Omental fat pad (tissue), 4 donors: Measurements from ENCODE around the gene ISM1. TPM values are rescaled to one million over a fixed set of nuclear protein-coding genes. Genes with fewer than 3 reads are reported as not detected.
A peak's percentile ranks its signal among the peaks of the same experiment; 100 is the strongest.

Experiments
- ATAC-seq: fragments of 150-250 bp; one replicate; pipeline ENCODE4 v1.9.1; 2016; ENCODE audit warnings: mild to moderate bottlenecking, moderate library complexity; ENCODE audit not compliant: low FRiP score
- DNase-seq: peaks from one replicate; pipeline ENCODE4 v3.0.0-alpha.2; 2019; ENCODE audit warnings: low spot score
- total RNA-seq, 4 donors: library from RNA; depleted of rRNA; stranded (reverse); fragments of >200 nt; gene quantifications; one replicate each; pipeline ENCODE4 v1.1.0, GENCODE V29; 2016
- TF ChIP-seq, protein P1 (sequence below), 3 donors: fragments of 450-650 bp; IDR thresholded peaks; one replicate each; pipeline ENCODE4 v1.5.1; 2016 to 2017; ENCODE audit warnings: antibody characterized with exemption in 3 of 3, mild to moderate bottlenecking in 3 of 3, moderate library complexity in 2 of 3

The ISM1 gene
- total RNA-seq, 4 donors from 2014 or later: 1.6 to 7.9 (median 4.3) TPM

GRCh38 chr20:13221313-13221672 is 219 bp downstream of the ISM1 start:
- peak; percentile 9 for ATAC-seq
- TF ChIP-seq, protein P1, sequence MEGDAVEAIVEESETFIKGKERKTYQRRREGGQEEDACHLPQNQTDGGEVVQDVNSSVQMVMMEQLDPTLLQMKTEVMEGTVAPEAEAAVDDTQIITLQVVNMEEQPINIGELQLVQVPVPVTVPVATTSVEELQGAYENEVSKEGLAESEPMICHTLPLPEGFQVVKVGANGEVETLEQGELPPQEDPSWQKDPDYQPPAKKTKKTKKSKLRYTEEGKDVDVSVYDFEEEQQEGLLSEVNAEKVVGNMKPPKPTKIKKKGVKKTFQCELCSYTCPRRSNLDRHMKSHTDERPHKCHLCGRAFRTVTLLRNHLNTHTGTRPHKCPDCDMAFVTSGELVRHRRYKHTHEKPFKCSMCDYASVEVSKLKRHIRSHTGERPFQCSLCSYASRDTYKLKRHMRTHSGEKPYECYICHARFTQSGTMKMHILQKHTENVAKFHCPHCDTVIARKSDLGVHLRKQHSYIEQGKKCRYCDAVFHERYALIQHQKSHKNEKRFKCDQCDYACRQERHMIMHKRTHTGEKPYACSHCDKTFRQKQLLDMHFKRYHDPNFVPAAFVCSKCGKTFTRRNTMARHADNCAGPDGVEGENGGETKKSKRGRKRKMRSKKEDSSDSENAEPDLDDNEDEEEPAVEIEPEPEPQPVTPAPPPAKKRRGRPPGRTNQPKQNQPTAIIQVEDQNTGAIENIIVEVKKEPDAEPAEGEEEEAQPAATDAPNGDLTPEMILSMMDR (IDR thresholded peaks at IDR 0.05): no peak
- DNase-seq: no peak

DNA sequence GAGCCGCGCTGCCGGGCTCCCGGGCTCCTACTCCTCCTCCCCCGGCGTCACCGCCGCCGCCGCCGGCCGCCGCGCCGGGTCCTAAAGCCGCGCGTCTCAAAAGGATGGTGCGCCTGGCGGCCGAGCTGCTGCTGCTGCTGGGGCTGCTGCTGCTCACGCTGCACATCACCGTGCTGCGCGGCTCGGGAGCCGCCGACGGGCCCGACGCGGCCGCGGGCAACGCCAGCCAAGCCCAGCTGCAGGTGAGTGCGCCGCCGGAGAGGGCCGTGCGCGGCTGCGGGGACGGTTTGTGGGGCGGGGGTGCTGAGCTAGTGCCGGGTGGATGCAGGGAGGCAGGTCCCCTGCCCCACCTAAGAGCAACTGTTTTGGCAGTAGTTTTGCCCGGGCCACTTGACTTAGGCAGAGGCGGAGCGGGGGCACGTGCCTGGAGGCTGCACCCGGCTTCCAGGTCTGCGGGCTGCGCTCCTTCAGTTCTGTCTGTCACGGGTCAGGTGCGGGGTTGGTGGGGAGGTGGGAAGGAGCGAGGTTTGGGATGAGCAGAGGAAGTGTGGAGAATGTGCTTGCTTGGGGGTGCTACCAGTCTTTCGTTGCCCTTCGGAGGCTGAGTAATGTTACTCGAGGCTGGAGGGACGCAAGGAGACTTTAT is 722 bp downstream of the ISM1 start:
- no peak for DNase-seq
- TF ChIP-seq, protein P1 (IDR thresholded peaks at IDR 0.05): no peak
- ATAC-seq: peak; percentile 58

- DNase-seq (no peak), ATAC-seq (no peak)
- TF ChIP-seq, protein P1 (IDR thresholded peaks at IDR 0.05): no peak
Measured at GRCh38 chr20:13222319-13222716, 1.2 kb downstream of the ISM1 start.

DNA sequence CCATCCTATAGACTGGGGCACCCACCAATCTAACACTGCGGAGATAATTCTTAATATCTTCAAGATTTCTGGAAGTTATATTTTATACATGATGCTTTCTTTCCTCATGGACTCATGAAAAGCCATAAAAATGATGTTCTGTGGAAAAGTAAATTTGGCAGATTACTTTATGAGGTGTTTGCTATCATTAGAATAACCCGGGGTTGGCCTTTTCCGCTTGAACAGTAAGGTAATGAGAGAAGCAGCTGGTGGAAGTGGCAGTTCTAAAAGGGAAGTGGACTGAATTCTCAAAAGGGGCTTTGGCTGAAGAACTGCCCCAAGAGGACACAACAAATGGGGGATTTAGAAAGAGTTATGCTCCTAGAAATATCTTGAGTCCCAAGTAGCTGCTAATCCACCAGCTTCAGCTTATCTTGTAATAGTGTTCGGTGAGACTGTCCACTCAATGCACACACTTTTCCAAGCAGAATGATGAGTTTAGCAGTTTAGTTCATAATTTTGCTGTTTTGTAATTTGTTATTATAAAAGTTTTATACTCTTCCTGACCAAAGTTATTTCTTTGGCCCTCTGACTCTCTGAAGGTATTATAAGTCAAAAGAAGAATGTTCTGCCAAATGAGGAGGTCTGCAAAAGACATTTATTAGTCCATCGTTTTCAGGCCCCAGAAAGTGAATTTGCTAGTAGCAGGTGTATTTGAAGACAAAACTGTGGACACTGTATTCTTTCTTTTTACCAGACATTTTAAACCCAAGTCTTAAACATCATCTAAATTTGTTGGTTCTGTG is 2.9 kb downstream of the ISM1 start:
- no peak for ATAC-seq
- TF ChIP-seq, protein P1 (IDR thresholded peaks at IDR 0.05): no peak
- DNase-seq: no peak

GRCh38 chr20:13226367-13226766 is 5.3 kb downstream of the ISM1 start:
- TF ChIP-seq, protein P1 (IDR thresholded peaks at IDR 0.05): no peak
- ATAC-seq: no peak
- no peak for DNase-seq

GRCh38 chr20:13228771-13229170 is 7.7 kb downstream of the ISM1 start:
- TF ChIP-seq, protein P1 (IDR thresholded peaks at IDR 0.05): no peak
- ATAC-seq (no peak), DNase-seq (no peak)

- DNase-seq: no peak
- no peak for ATAC-seq
- TF ChIP-seq, protein P1 (IDR thresholded peaks at IDR 0.05): no peak
Measured at GRCh38 chr20:13229538-13229937, 8.5 kb downstream of the ISM1 start.
